Measurements from ENCODE around the gene C1orf226. TPM values are rescaled to one million over a fixed set of nuclear protein-coding genes. Genes with fewer than 3 reads are reported as not detected.

Gene C1orf226
- total and polyA plus RNA-seq, 7 donors: 0.10 to 1.1 (median 0.28) TPM

DNA sequence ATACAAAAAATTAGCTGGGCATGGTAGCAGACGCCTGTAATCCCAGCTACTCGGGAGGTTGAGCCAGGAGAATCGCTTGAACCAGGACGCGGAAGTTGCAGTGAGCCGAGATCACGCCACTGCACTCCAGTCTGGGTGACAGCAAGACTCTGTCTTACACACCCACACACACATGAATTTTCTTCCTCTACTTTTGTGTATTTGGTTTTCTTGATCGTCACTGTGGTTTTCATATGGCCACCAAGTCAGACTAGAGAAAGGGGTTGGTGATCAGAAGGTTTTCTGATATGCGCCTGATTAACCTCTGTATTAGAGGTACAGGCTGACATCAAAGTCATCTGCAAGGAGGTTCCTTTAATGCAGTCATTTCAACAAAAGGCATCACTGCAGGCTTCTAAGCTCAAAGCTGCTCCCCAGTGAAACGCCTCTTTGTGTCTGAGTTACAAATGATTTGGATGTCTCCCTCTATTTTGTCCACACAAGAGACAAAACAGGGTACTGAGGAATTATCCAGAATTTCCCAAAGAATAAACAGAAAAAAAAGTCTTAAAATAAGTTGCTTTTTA lies 19.3 kb downstream of the C1orf226 start:
- peaks cover 2 to 8% (median 5%) of the 10 kb centered on the region in 3 donors for H3K27me3 ChIP-seq (ENCODE audit: insufficient read depth in 3 of 3, low read length in 2 of 3)
- no peak overlapping the region for H3K4me3 ChIP-seq
- DNase-seq (no peak), ATAC-seq (no peak)
- no peaks in the 10 kb centered on the region for H3K4me1 ChIP-seq
- no peaks in the 10 kb centered on the region for H3K9me3 ChIP-seq
- H3K36me3 ChIP-seq (ENCODE audit: insufficient read depth in 1 of 2, low read depth in 1 of 2): no peaks in the 10 kb centered on the region
- intact Hi-C loops (cut with DNase I): no loop called here
- 89 to 90% (median 89%) methylated on average over 10 of the region's 10 CpGs for WGBS, 3 donors
- H3K27ac ChIP-seq: no peak overlapping the region
- TF ChIP-seq CTCF (IDR thresholded peaks at IDR 0.05): no peak

DNA sequence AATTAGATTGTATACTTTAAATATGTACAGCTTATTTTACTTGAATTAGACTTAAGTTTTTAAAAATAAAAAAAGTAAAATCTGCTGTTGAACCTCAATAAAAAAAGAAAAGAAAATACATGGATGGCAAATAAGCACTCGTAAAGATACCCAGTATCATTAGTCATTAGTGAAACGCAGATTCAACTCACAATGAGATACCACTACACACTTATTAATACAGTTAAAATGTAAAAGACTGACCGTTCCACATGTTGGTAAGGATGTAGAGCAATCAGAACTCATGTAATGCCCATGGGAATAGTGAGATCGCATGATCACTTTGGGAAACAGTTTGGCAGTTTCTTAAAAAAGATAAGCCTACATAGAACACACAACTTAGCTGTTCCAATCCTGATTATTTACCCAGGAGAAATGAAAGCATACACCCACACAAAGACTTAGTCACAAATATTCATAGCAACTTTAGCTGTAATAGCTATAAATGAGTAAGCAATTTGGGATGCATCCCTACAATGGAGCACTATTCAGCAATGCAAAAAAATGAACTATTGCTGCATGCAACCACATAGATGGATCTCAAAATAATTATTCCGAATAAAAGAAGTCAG lies 23.1 kb downstream of the C1orf226 start:
- WGBS, 3 donors: 56 to 64% (median 57%) methylated on average over 5 of the region's 5 CpGs
- TF ChIP-seq CTCF (IDR thresholded peaks at IDR 0.05): no peak
- intact Hi-C loops (cut with DNase I): no loop called here
- no peak for DNase-seq
- Histone ChIP-seq H3K27me3 (ENCODE audit: insufficient read depth in 3 of 3, low read length in 2 of 3) (peaks cover 0 to 4% (median 3%) of the 10 kb centered on the region in 3 donors), H3K27ac (no peak overlapping the region), H3K4me3 (no peak overlapping the region), H3K9me3 (no peaks in the 10 kb centered on the region), H3K4me1 (no peaks in the 10 kb centered on the region), H3K36me3 (ENCODE audit: insufficient read depth in 1 of 2, low read depth in 1 of 2) (no peaks in the 10 kb centered on the region)
- ATAC-seq: no peak

- DNase-seq: no peak
Observed at GRCh38 chr1:162405800-162406199, 24.3 kb downstream of the C1orf226 start.

GRCh38 chr1:162406811-162407210 lies 25.3 kb downstream of the C1orf226 start:
- ATAC-seq: no peak
- TF ChIP-seq CTCF (IDR thresholded peaks at IDR 0.05): no peak
- Histone ChIP-seq H3K36me3 (ENCODE audit: insufficient read depth in 1 of 2, low read depth in 1 of 2) (no peaks in the 10 kb centered on the region), H3K4me3 (no peak overlapping the region), H3K4me1 (no peaks in the 10 kb centered on the region), H3K9me3 (no peaks in the 10 kb centered on the region), H3K27me3 (ENCODE audit: insufficient read depth in 3 of 3, low read length in 2 of 3) (peaks cover 0 to 3% (median 0%) of the 10 kb centered on the region in 3 donors), H3K27ac (no peak overlapping the region)
- 82 to 91% (median 88%) methylated on average over 2 of the region's 2 CpGs for WGBS, 3 donors
- intact Hi-C loops (cut with DNase I): no loop called here
- no peak for DNase-seq

More at GRCh38 chr1:162405800-162406199, 24.3 kb downstream of the C1orf226 start:
- H3K9me3 ChIP-seq: no peaks in the 10 kb centered on the region
- no peak overlapping the region for H3K27ac ChIP-seq
- ATAC-seq: no peak
- peaks cover 0 to 3% (median under 1%) of the 10 kb centered on the region in 3 donors for H3K27me3 ChIP-seq (ENCODE audit: insufficient read depth in 3 of 3, low read length in 2 of 3)
- no peak for TF ChIP-seq CTCF (IDR thresholded peaks at IDR 0.05)
- 59 to 64% (median 63%) methylated on average over 5 of the region's 5 CpGs for WGBS, 3 donors
- intact Hi-C loops (cut with DNase I): no loop called here
- H3K4me3 ChIP-seq: no peak overlapping the region
- no peaks in the 10 kb centered on the region for H3K4me1 ChIP-seq
- no peaks in the 10 kb centered on the region for H3K36me3 ChIP-seq (ENCODE audit: insufficient read depth in 1 of 2, low read depth in 1 of 2)
